Neural cell (in vitro differentiated cells): Measurements from ENCODE around the gene SLC27A6.

ENCODE experiments used
- CTCF ChIP-seq: fragments of 450-650 bp; IDR thresholded peaks from 2 replicates; pipeline ENCODE4 v1.5.1; 2014; ENCODE audit warnings: antibody characterized with exemption, mild to moderate bottlenecking, moderate library complexity; ENCODE audit not compliant: poor library complexity, severe bottlenecking
- EP300 ChIP-seq: fragments of 450-650 bp; conservative IDR thresholded peaks from 2 replicates; pipeline ENCODE4 v1.6.1; 2014; ENCODE audit warnings: antibody characterized with exemption, mild to moderate bottlenecking, moderate library complexity; ENCODE audit not compliant: poor library complexity, severe bottlenecking
- EZH2 ChIP-seq: fragments of 200-600, 300-800 bp; shearing (Covaris generic), sonication (generic); IDR thresholded peaks from 2 replicates; pipeline ENCODE4 v1.6.1; 2014; ENCODE audit warnings: antibody characterized with exemption, low read length, borderline replicate concordance, mild to moderate bottlenecking; ENCODE audit not compliant: insufficient read depth, poor library complexity, severe bottlenecking
- POLR2AphosphoS5 ChIP-seq: IDR thresholded peaks from 2 replicates; pipeline ENCODE4 v1.6.1; 2012
- RAD21 ChIP-seq: fragments of 450-650 bp; conservative IDR thresholded peaks from 2 replicates; pipeline ENCODE4 v1.6.1; 2014; ENCODE audit warnings: antibody characterized with exemption, mild to moderate bottlenecking, moderate library complexity
- REST ChIP-seq: IDR thresholded peaks from 2 replicates; pipeline ENCODE4 v1.6.1; 2012; ENCODE audit warnings: borderline replicate concordance
- SMC3 ChIP-seq: fragments of 450-650 bp; conservative IDR thresholded peaks from 2 replicates; pipeline ENCODE4 v1.6.1; 2014; ENCODE audit warnings: antibody characterized with exemption, mild to moderate bottlenecking, moderate library complexity; ENCODE audit not compliant: poor library complexity
- TAF1 ChIP-seq: IDR thresholded peaks from 2 replicates; pipeline ENCODE4 v1.6.1; 2012; ENCODE audit warnings: low read depth

- TF ChIP-seq POLR2AphosphoS5 (no peak), CTCF (no peak), RAD21 (no peak), EP300 (no peak), REST (no peak), EZH2 (no peak), SMC3 (no peak), TAF1 (no peak)
Observed at GRCh38 chr5:129080766-129081165, 115.5 kb downstream of the SLC27A6 start.
